ENCODE results near the gene KCMF1. TPM values are rescaled to one million over a fixed set of nuclear protein-coding genes. Genes with fewer than 3 reads are reported as not detected.

Gene KCMF1
- total RNA-seq, 8 experiments from 2014 or later: 28.9 to 54.3 (median 34.3) TPM

DNA sequence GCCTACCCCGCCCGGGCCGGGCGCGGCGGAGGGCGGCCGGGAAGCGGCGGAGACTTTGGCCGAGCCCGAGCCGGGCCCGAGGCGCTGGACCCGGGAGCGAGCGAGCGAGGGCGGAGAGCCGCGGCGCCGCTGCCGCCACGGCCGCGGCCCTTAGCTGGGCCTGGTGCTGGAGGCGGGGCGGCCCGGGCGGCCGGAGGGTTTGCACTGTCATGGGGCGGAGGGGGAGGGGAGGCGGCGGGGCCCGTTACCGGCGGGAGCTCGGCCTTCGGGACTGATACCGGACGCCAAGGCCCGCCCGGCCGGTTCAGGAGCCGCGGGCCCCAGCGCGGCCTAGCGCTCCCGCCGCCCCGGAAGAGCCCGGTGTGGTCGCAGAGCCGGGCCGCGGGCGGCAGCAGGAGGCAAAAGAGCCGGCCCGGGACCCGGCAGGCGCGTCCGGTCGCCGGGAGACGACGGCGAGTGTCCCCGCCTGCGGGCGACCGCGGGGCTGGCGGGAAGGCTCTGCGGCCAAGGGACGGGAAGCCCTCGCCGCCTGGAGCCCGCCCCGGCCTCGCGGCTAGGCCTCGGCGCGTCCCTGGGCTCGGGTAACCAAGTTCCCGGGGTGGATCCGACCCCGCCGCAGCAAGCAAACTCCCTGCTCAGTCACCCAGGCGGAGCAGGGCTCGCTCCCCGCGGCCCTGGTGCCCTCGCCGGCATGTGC is 697 bp downstream of the KCMF1 start:
- in situ Hi-C loops (cut with MboI; ENCODE audit: low pct_unique_long_range_greater_than_20kb in 2 of 9, low sequenced_read_pairs in 9 of 9, unreplicated experiment in 9 of 9): no loop called here
- H3K4me3 ChIP-seq: peak overlapping the region; percentile 90 to 99 (median 95)

DNA sequence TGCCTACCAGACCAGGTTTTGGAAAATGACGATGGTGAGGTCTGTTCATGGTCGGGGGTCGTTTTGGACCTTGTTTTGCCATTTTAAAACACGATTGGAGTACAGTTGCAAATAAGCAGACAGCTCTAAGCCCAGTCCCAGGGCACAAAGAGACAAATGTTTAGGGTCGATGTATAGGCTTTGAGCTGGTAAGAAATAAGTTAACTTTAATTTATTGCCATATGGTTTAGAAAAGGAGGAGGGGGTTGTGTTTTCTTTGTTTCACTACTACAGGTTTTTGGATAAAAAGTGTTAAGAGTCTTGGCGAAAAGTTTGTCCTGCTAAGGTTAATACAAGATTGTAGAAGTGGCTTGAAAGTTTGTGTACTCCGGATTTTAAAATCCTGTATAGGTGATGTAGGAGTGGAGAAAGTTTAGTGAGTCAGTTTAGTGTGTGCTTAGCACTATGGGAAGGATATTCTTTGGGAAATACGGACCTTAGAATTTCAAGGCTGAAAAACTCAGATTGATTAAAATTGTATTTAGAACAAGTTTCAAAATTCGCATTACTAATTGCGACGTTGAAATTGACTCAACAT is 1.3 kb downstream of the KCMF1 start:
- in situ Hi-C loops (cut with MboI; ENCODE audit: low pct_unique_long_range_greater_than_20kb in 2 of 9, low sequenced_read_pairs in 9 of 9, unreplicated experiment in 9 of 9): no loop called here
- 0 to 11% (median 1%) methylated on average over 2 to 11 of the region's 11 CpGs for WGBS, 10 experiments

More for the DNA sequence above, 697 bp downstream of the KCMF1 start:
- WGBS, 10 experiments: 0% methylated on average over 4 to 24 of the region's 99 CpGs; no CpG with 5 or more reads in 7 of the 10 experiments
- Histone ChIP-seq H3K27ac (peak overlapping the region; percentile 95 to 98), H3K4me1 (replicated peaks in 1 of 2) (peaks cover 6 to 20% of the 10 kb centered on the region in 2 donors)
- ATAC-seq (replicated peaks in 6 of 8): peak; percentile 49 to 61 (median 56)

DNA sequence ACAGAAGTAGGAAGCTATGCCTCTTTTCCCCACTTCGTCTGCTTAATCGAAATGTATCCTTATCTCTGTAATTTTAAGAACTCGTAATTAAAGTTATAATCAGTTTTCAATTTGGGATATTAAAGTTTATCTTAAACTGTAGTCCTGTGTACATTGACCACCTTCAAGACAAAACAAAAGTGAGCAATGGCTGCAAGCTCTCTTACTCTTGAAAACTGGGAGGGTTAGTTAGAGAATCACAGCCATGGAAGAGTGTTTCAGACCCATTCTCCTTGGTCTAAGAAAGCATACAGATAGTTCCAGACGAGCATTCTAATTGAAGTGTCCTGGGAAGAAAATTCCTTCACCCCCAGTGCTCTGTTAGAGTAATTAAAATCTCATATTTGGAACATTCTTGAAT is 2.0 kb downstream of the KCMF1 start:
- peaks cover 6 to 20% of the 10 kb centered on the region in 2 donors for H3K4me1 ChIP-seq (replicated peaks in 1 of 2)
- H3K4me3 ChIP-seq: peak overlapping the region; percentile 90 to 99 (median 95)
- no peak overlapping the region for H3K27ac ChIP-seq
- in situ Hi-C loops (cut with MboI; ENCODE audit: low pct_unique_long_range_greater_than_20kb in 2 of 9, low sequenced_read_pairs in 9 of 9, unreplicated experiment in 9 of 9): no loop called here
- WGBS, 10 experiments: 0 to 25% (median 5%) methylated on average over 1 to 4 of the region's 4 CpGs; no CpG with 5 or more reads in 1 of the 10 experiments
- no peak for ATAC-seq (replicated peaks in 6 of 8)

More for the DNA sequence above, 1.3 kb downstream of the KCMF1 start:
- H3K27ac ChIP-seq: peak overlapping the region; percentile 95 to 98
- H3K4me3 ChIP-seq: peak overlapping the region; percentile 90 to 99 (median 95)
- no peak for ATAC-seq (replicated peaks in 6 of 8)
- peaks cover 6 to 20% of the 10 kb centered on the region in 2 donors for H3K4me1 ChIP-seq (replicated peaks in 1 of 2)

DNA sequence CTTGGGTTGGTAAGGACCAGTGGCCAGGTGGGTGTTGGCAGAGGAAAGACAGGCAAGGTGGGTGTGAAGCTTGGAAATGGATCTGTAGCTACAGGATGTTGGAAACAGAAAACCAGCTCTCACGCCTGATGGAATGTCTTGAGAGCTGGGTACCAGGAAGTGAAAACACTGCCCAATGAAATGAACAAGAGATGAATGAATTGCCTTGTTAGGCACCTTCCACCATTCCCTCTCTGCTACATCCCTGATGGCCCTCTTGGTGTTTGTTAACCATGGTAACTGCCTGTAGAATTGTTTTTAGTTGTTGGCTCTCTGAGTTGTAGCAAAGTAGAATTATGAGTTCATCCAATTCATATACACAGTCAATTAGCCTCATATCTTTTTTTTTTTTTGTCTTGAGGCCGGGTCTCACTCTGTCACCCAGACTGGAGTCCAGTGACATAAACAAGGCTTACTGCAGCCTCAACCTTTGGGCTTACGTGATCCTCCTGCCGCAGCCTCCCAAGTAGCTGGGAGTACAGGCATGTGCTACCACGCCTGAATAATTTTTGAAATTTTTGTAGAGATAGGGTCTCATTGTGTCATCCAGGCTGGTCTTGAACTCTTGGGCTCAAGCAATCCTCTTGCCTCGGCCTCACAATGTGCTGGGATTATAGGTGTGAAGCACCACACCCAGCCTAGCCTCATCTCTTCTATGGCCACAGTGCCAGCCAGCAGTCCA is 9.5 kb downstream of the KCMF1 start:
- peak in 1 of 8 experiments; percentile 11 for ATAC-seq (replicated peaks in 6 of 8)
- Histone ChIP-seq H3K4me3 (no peak overlapping the region), H3K27ac (no peak overlapping the region), H3K4me1 (replicated peaks in 1 of 2) (no peaks in the 10 kb centered on the region)
- 89 to 100% (median 95%) methylated on average over 1 to 5 of the region's 6 CpGs; no CpG with 5 or more reads in 2 of the 10 experiments for WGBS, 10 experiments
- in situ Hi-C loops (cut with MboI; ENCODE audit: low pct_unique_long_range_greater_than_20kb in 2 of 9, low sequenced_read_pairs in 9 of 9, unreplicated experiment in 9 of 9): no loop called here

DNA sequence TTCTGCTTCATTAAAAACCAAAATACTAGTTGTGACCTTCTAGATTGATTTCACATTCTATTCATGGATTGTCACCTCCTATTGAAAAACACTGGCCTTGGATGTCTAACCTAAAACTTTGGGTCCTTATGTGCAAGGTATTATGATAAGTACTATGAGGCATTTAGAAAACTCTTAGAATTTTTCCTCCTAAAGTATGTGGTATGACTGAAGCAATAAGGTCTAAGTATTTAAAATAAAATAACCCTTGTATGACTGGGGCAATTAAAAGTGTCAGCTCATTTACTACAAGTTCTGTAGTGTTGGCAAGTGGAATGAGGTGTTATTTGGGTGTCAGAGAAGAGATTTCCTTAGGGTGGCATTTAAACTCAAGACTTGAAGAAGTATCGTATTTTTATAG is 15.1 kb downstream of the KCMF1 start:
- H3K4me3 ChIP-seq: no peak overlapping the region
- in situ Hi-C loops (cut with MboI; ENCODE audit: low pct_unique_long_range_greater_than_20kb in 2 of 9, low sequenced_read_pairs in 9 of 9, unreplicated experiment in 9 of 9): no loop called here
- ATAC-seq (replicated peaks in 6 of 8): no peak
- WGBS, 10 experiments: 92 to 100% (median 100%) methylated on average over 1 of the region's 1 CpG; no CpG with 5 or more reads in 3 of the 10 experiments
- H3K27ac ChIP-seq: no peak overlapping the region
- no peaks in the 10 kb centered on the region for H3K4me1 ChIP-seq (replicated peaks in 1 of 2)

DNA sequence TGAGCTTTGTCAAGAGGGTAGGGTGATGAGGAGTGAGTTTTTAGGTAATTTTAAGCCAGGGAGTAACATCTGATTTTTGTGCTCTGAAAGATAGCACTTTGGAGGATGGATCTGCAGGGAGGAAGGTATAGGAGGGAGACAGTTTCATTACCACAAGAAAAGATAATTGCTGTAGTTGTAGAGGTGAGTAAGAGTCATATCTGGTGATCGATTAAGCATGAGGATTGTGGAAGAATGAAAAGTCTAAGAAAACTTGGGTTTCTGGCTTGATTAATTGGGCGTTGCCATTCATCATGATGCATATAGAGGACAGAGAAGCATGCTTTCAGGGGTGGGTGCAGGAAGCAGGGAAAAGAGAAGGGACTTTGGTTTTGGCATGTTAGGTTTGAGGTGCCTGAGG is 18.5 kb downstream of the KCMF1 start:
- Histone ChIP-seq H3K4me3 (no peak overlapping the region), H3K27ac (no peak overlapping the region), H3K4me1 (replicated peaks in 1 of 2) (no peaks in the 10 kb centered on the region)
- ATAC-seq (replicated peaks in 6 of 8): peak in 2 of 8 experiments; percentile 12 to 41
- in situ Hi-C loops (cut with MboI; ENCODE audit: low pct_unique_long_range_greater_than_20kb in 2 of 9, low sequenced_read_pairs in 9 of 9, unreplicated experiment in 9 of 9): no loop called here
- 67 to 100% (median 82%) methylated on average over 1 to 2 of the region's 2 CpGs; no CpG with 5 or more reads in 5 of the 10 experiments for WGBS, 10 experiments

DNA sequence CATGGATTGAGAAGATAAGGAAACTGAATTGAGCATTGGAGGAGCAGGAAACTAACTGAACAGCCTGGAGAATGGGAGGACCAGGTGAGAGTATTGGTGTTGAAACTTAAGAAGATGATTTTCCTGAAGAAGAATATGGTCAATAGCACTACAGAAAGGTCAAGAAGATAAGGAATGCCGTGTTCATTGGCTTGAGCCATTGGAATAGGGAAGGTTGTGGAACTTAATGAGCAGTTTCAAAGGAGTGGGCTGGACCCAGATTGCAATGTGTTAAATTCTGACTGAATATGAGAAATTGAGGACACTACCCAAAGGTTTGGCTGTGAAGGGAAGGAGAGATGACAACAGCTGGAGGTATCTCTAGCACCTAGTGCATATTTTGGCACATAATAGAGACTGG is 19.0 kb downstream of the KCMF1 start:
- WGBS, 10 experiments: 50 to 100% (median 100%) methylated on average over 1 of the region's 1 CpG; no CpG with 5 or more reads in 1 of the 10 experiments
- in situ Hi-C loops (cut with MboI; ENCODE audit: low pct_unique_long_range_greater_than_20kb in 2 of 9, low sequenced_read_pairs in 9 of 9, unreplicated experiment in 9 of 9): no loop called here

DNA sequence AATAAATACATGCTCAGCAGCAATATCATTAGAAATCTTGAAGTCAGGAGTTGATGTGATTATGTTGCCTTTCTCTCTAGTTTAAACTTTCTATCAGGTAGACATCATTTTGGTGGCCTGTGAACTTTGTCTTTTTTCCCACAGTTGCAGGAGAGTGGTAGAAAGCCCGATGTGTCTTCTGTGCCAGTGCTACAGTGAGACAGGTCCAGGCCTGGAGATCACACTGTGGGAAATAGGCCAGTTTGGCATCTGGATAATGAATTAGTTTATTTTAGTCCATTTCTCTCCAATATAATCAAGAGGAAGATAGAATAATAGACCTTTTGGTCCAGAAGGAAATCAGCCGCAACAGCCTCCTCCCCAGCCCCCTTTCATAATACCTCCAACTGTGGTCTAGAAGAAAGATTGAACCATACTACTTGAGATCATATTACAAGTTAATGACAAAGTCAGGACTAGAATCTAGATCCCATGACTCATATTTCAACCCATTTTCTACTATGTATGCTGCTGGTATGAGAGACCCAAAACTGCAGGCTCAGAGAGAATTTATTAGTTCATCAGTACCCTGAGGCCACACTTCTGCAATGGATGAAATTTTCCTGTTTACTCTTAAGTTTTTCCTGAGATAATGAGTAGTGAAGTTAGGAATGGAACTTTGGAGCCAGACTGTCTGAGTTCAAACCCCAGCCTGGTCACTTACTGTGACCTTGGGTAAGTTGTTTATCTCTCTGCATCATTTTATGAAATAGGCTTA is 20.6 kb downstream of the KCMF1 start:
- in situ Hi-C loops (cut with MboI; ENCODE audit: low pct_unique_long_range_greater_than_20kb in 2 of 9, low sequenced_read_pairs in 9 of 9, unreplicated experiment in 9 of 9): no loop called here
- H3K4me3 ChIP-seq: no peak overlapping the region
- peak in 2 of 8 experiments; percentile 10 to 63 for ATAC-seq (replicated peaks in 6 of 8)
- WGBS, 10 experiments: 0 to 100% (median 83%) methylated on average over 1 to 2 of the region's 2 CpGs; no CpG with 5 or more reads in 3 of the 10 experiments
- no peaks in the 10 kb centered on the region for H3K4me1 ChIP-seq (replicated peaks in 1 of 2)
- no peak overlapping the region for H3K27ac ChIP-seq

More for the DNA sequence above, 19.0 kb downstream of the KCMF1 start:
- Histone ChIP-seq H3K4me1 (replicated peaks in 1 of 2) (no peaks in the 10 kb centered on the region), H3K4me3 (no peak overlapping the region), H3K27ac (no peak overlapping the region)
- peak in 2 of 8 experiments; percentile 7 to 44 for ATAC-seq (replicated peaks in 6 of 8)

DNA sequence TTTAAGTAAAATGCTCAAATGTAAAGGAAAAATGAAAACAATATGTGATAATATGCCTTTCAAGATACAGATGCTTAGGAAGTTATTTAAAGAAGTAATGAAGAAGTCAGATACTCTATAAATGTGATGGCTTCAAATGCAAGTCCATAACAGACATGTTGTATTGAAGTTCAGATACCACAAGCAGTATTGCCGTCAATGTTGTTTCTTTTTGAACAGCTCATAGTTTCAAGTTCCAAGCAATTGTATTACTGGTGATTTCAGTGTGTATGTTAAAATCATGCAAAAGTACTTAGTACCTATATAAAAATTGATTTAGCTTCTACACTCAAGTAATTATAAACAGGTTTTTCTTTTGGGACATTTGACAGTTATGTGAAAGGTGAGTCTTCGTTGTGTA is 24.9 kb downstream of the KCMF1 start:
- no peak for ATAC-seq (replicated peaks in 6 of 8)
- no peak overlapping the region for H3K4me3 ChIP-seq
- H3K4me1 ChIP-seq (replicated peaks in 1 of 2): no peaks in the 10 kb centered on the region
- in situ Hi-C loops (cut with MboI; ENCODE audit: low pct_unique_long_range_greater_than_20kb in 2 of 9, low sequenced_read_pairs in 9 of 9, unreplicated experiment in 9 of 9): no loop called here
- H3K27ac ChIP-seq: no peak overlapping the region
- WGBS, 10 experiments: 33 to 100% (median 100%) methylated on average over 1 to 2 of the region's 2 CpGs; no CpG with 5 or more reads in 1 of the 10 experiments

DNA sequence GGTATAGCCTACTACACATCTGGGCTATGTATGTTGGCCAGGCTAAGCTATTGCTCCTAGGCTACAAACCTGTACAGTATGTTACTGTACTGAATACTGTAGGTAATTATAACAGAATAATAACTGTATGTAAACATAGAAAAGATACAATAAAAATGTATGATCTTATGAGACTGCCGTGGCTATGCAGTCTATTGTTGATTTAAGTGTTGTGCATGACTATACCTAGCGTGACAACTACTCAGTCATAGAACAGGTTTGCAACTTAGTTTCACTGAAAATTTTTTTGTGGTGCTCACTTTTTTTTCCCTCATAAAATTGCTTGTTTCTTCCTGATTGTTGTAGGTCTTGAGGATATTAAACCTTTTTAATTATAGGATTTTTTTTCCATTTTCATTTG is 25.9 kb downstream of the KCMF1 start:
- in situ Hi-C loops (cut with MboI; ENCODE audit: low pct_unique_long_range_greater_than_20kb in 2 of 9, low sequenced_read_pairs in 9 of 9, unreplicated experiment in 9 of 9): no loop called here
- Histone ChIP-seq H3K4me3 (no peak overlapping the region), H3K27ac (no peak overlapping the region), H3K4me1 (replicated peaks in 1 of 2) (no peaks in the 10 kb centered on the region)
- WGBS, 10 experiments: 83 to 100% (median 89%) methylated on average over 1 to 2 of the region's 2 CpGs
- ATAC-seq (replicated peaks in 6 of 8): no peak

DNA sequence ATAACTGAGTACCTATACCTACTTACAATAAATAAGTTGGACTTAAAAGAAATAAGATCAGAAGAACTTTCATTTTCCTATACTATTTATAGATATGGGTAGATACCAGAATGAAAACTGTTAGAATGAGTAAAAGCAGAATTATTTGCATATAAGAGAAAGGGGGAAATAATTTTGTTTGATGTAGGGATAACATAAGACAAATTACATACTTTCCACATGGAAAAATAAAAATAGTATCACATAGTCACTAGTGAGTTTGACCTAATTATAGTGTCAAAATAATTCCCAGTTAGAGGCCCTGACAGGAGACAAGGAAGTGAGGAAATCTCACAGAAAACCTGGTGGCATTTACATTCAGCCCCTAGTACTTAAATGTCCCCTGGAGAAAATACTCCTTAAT is 28.6 kb downstream of the KCMF1 start:
- no peak overlapping the region for H3K27ac ChIP-seq
- in situ Hi-C loops (cut with MboI; ENCODE audit: low pct_unique_long_range_greater_than_20kb in 2 of 9, low sequenced_read_pairs in 9 of 9, unreplicated experiment in 9 of 9): no loop called here
- no peak overlapping the region for H3K4me3 ChIP-seq
- H3K4me1 ChIP-seq (replicated peaks in 1 of 2): no peaks in the 10 kb centered on the region
- no peak for ATAC-seq (replicated peaks in 6 of 8)

DNA sequence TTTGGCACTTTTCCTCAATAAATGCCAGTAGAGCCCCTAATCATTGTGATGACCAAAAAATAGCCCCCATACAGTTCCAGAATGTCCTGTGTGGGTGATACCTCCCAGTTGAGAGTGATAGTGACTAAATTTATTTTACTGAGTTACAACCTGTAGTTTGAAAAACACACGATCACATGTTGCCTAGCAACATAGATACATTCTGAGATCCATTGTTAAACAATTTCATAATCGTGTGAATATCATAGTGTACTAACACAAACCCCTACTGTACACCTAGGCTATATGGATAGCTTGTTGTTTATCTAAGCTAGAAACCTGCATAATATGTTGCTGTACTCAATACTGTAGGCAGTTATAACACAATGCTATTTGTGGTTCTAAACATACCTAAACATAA is 30.6 kb downstream of the KCMF1 start:
- H3K27ac ChIP-seq: no peak overlapping the region
- no peaks in the 10 kb centered on the region for H3K4me1 ChIP-seq (replicated peaks in 1 of 2)
- ATAC-seq (replicated peaks in 6 of 8): no peak
- in situ Hi-C loops (cut with MboI; ENCODE audit: low pct_unique_long_range_greater_than_20kb in 2 of 9, low sequenced_read_pairs in 9 of 9, unreplicated experiment in 9 of 9): no loop called here
- no peak overlapping the region for H3K4me3 ChIP-seq
- 55 to 100% (median 100%) methylated on average over 1 to 2 of the region's 2 CpGs; no CpG with 5 or more reads in 1 of the 10 experiments for WGBS, 10 experiments

DNA sequence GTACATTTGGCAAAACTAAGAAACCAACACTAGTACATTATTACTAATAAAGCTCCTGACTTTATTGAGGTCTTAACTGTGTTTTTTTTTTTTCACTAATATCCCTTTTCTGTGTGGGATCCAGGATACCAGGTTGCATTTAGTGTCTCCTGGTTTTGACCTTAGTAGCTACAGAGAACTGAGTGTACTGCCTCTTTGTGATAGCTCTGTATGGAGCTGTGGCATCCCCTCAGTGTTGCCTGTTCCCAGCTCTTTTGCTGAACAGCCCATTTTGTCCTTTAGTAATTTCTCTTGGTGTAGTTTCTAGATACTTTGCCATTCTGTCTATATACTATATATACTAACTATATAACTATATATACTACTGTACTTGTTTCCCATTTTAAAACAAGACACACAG is 31.6 kb downstream of the KCMF1 start:
- ATAC-seq (replicated peaks in 6 of 8): no peak
- in situ Hi-C loops (cut with MboI; ENCODE audit: low pct_unique_long_range_greater_than_20kb in 2 of 9, low sequenced_read_pairs in 9 of 9, unreplicated experiment in 9 of 9): no loop called here
- no peak overlapping the region for H3K4me3 ChIP-seq
- no peaks in the 10 kb centered on the region for H3K4me1 ChIP-seq (replicated peaks in 1 of 2)
- no peak overlapping the region for H3K27ac ChIP-seq
